Neutrophil (primary cell): Measurements from ENCODE around the gene ELF1.
"Not testable (repeated sequence)": the region's sequence is repeated elsewhere in the genome, so short reads cannot be mapped to it uniquely, and the experiment has no call there.

Experiments used
- H3K27ac ChIP-seq: fragments of 200-600 bp; sonication (generic); 2 replicates; pipeline ENCODE4 v1.5.1; 2016; ENCODE audit warnings: mild to moderate bottlenecking, moderate library complexity
- H3K27me3 ChIP-seq: fragments of 200-600 bp; sonication (generic); 2 replicates; pipeline ENCODE4 v1.6.0; 2016; ENCODE audit warnings: mild to moderate bottlenecking
- H3K36me3 ChIP-seq: fragments of 200-600 bp; sonication (generic); 2 replicates; pipeline ENCODE4 v1.5.1; 2017
- H3K4me1 ChIP-seq, 2 experiments: fragments of 200-600 bp in 1 of 2; sonication (generic) in 1 of 2; 1 replicate in 1 of 2; 2 replicates in 1 of 2; pipeline versions ENCODE4 v1.5.1 to v1.6.1; 2013 to 2016; ENCODE audit warnings: low read depth in 1 of 2, low read length in 1 of 2, mild to moderate bottlenecking in 1 of 2, moderate library complexity in 1 of 2; ENCODE audit not compliant: control insufficient read depth in 1 of 2, insufficient read depth in 1 of 2
- H3K4me3 ChIP-seq, 2 experiments: fragments of 200-600 bp in 1 of 2; sonication (generic) in 1 of 2; 1 replicate in 1 of 2; 2 replicates in 1 of 2; pipeline ENCODE4 v1.5.1; 2013 to 2016; ENCODE audit warnings: low read depth in 1 of 2, low read length in 1 of 2, mild to moderate bottlenecking in 1 of 2, moderate library complexity in 1 of 2
- H3K9me3 ChIP-seq: fragments of 200-600 bp; sonication (generic); 2 replicates; pipeline ENCODE4 v1.5.1; 2016
- CTCF ChIP-seq: fragments of 200-600 bp; sonication (generic); IDR thresholded peaks from 2 replicates; pipeline ENCODE4 v1.5.1; 2016; ENCODE audit warnings: antibody characterized with exemption

The ELF1 gene

GRCh38 chr13:40940841-40941240 is 78.3 kb downstream of the ELF1 start:
- peaks cover 85% of the 10 kb centered on the region for H3K36me3 ChIP-seq
- H3K27me3 ChIP-seq: no peaks in the 10 kb centered on the region
- peak overlapping the region; percentile 24 for H3K27ac ChIP-seq
- H3K4me1 ChIP-seq: no peaks in the 10 kb centered on the region
- no peaks in the 10 kb centered on the region for H3K9me3 ChIP-seq
- TF ChIP-seq CTCF: no peak
- no peak overlapping the region for H3K4me3 ChIP-seq

GRCh38 chr13:40933508-40934204 is 85.5 kb downstream of the ELF1 start:
- no peaks in the 10 kb centered on the region for H3K27me3 ChIP-seq
- no peak overlapping the region for H3K4me3 ChIP-seq
- TF ChIP-seq CTCF: no peak
- H3K27ac ChIP-seq: peak overlapping the region; percentile 37
- H3K36me3 ChIP-seq: peaks cover 85% of the 10 kb centered on the region
- no peaks in the 10 kb centered on the region for H3K9me3 ChIP-seq
- no peaks in the 10 kb centered on the region for H3K4me1 ChIP-seq

- no peak overlapping the region for H3K4me3 ChIP-seq
- no peaks in the 10 kb centered on the region for H3K4me1 ChIP-seq
- no peak for TF ChIP-seq CTCF
- H3K9me3 ChIP-seq: no peaks in the 10 kb centered on the region
- H3K27me3 ChIP-seq: no peaks in the 10 kb centered on the region
- peaks cover 78% of the 10 kb centered on the region for H3K36me3 ChIP-seq
- H3K27ac ChIP-seq: peak overlapping the region; percentile 37
These were observed 86.9 kb downstream of the ELF1 start for GRCh38 chr13:40932252-40932651.

GRCh38 chr13:40931719-40932118 is 87.4 kb downstream of the ELF1 start:
- Histone ChIP-seq H3K27me3 (no peaks in the 10 kb centered on the region), H3K27ac (no peak overlapping the region), H3K36me3 (peaks cover 78% of the 10 kb centered on the region), H3K9me3 (no peaks in the 10 kb centered on the region), H3K4me1 (no peaks in the 10 kb centered on the region), H3K4me3 (no peak overlapping the region)
- no peak for TF ChIP-seq CTCF

- peaks cover 63% of the 10 kb centered on the region for H3K36me3 ChIP-seq
- not testable (repeated sequence) for H3K27me3 ChIP-seq, H3K9me3 ChIP-seq, H3K27ac ChIP-seq, H3K4me3 ChIP-seq, H3K4me1 ChIP-seq
These were observed 89.2 kb downstream of the ELF1 start for GRCh38 chr13:40929883-40930282.

GRCh38 chr13:40928980-40929379 is 90.1 kb downstream of the ELF1 start:
- no peak for TF ChIP-seq CTCF
- Histone ChIP-seq H3K27me3 (no peaks in the 10 kb centered on the region), H3K4me1 (no peaks in the 10 kb centered on the region), H3K4me3 (no peak overlapping the region), H3K9me3 (no peaks in the 10 kb centered on the region), H3K27ac (peak overlapping the region; percentile 19), H3K36me3 (peaks cover 56% of the 10 kb centered on the region)
